SH-SY5Y (cell line): Measurements from ENCODE around the gene CORO2B.

Experiments used
- GATA2 ChIP-seq: IDR thresholded peaks from 2 replicates; pipeline ENCODE4 v1.6.1; 2011; ENCODE audit warnings: mild to moderate bottlenecking, low read depth, low read length
- GATA3 ChIP-seq: IDR thresholded peaks from 2 replicates; pipeline ENCODE4 v1.6.1; 2011; ENCODE audit warnings: low read depth, mild to moderate bottlenecking, low read length, moderate library complexity

GRCh38 chr15:68566377-68566954 is 12.3 kb upstream of the CORO2B start:
- TF ChIP-seq GATA3 (no peak), GATA2 (no peak)
